Thoracic aorta (tissue), 2 donors: Measurements from ENCODE around the gene PRDM16. TPM values are rescaled to one million over a fixed set of nuclear protein-coding genes. Genes with fewer than 3 reads are reported as not detected.
A peak's percentile ranks its signal among the peaks of the same experiment; 100 is the strongest.

Source experiments
- ATAC-seq: fragments of 150-250 bp; one replicate; pipeline ENCODE4 v1.8.0; 2017; ENCODE audit warnings: low read depth; ENCODE audit not compliant: insufficient number of reproducible peaks, low FRiP score
- DNase-seq: peaks from one replicate; pipeline ENCODE4 v3.0.0-alpha.2; 2020; ENCODE audit warnings: low spot score
- H3K27ac ChIP-seq, 2 donors: fragments of 200-600 bp; sonication (generic); 1 replicate in 1 of 2; 2 replicates in 1 of 2; pipeline ENCODE4 v1.5.1; 2016; ENCODE audit warnings: mild to moderate bottlenecking in 2 of 2, moderate library complexity in 2 of 2
- H3K27me3 ChIP-seq: fragments of 200-600 bp; sonication (generic); replicated peaks from 2 replicates; pipeline ENCODE4 v1.6.0; 2016; ENCODE audit warnings: mild to moderate bottlenecking; ENCODE audit not compliant: insufficient read depth
- H3K36me3 ChIP-seq: fragments of 200-600 bp; sonication (generic); one replicate; pipeline ENCODE4 v1.5.1; 2016
- H3K4me1 ChIP-seq, 2 donors: fragments of 200-600 bp; sonication (generic); 1 replicate in 1 of 2; 2 replicates in 1 of 2; pipeline versions ENCODE4 v1.5.1 to v1.6.0; 2016; ENCODE audit warnings: low read depth in 2 of 2, mild to moderate bottlenecking in 1 of 2; ENCODE audit not compliant: control insufficient read depth in 1 of 2
- H3K4me3 ChIP-seq: fragments of 200-600 bp; sonication (generic); 2 replicates; pipeline ENCODE4 v1.5.1; 2016; ENCODE audit warnings: mild to moderate bottlenecking
- H3K9me3 ChIP-seq: fragments of 200-600 bp; sonication (generic); 2 replicates; pipeline ENCODE4 v1.5.1; 2016
- CTCF ChIP-seq: fragments of 200-600 bp; sonication (generic); IDR thresholded peaks from one replicate; pipeline ENCODE4 v1.5.1; 2019; ENCODE audit warnings: antibody characterized with exemption
- total RNA-seq, 2 donors: library from RNA; depleted of rRNA; stranded (reverse); fragments of >200 nt; gene quantifications; one replicate each; pipeline versions ENCODE4 v1.1.0 to v1.2.3, GENCODE V29; 2016

Gene PRDM16
- total RNA-seq, 2 donors from 2014 or later, result 68.9 to 85.4 TPM

- Histone ChIP-seq H3K27ac (peak overlapping the region; percentile 96 to 97), H3K36me3 (no peaks in the 10 kb centered on the region), H3K9me3 (no peaks in the 10 kb centered on the region), H3K4me3 (peak overlapping the region; percentile 88), H3K27me3 (no peaks in the 10 kb centered on the region), H3K4me1 (peaks cover 19 to 61% of the 10 kb centered on the region in 2 donors)
- TF ChIP-seq CTCF, result no peak
- ATAC-seq (no peak), DNase-seq (no peak)
These were observed 3.6 kb downstream of the PRDM16 start for GRCh38 chr1:3072391-3073185.

GRCh38 chr1:3073186-3073488, 4.1 kb downstream of the PRDM16 start:
- Histone ChIP-seq H3K27me3 (no peaks in the 10 kb centered on the region), H3K27ac (peak overlapping the region; percentile 96 to 97), H3K4me3 (peak overlapping the region; percentile 88), H3K36me3 (no peaks in the 10 kb centered on the region), H3K9me3 (no peaks in the 10 kb centered on the region), H3K4me1 (peaks cover 25 to 66% of the 10 kb centered on the region in 2 donors)
- ATAC-seq, result no peak
- DNase-seq, result no peak
- no peak for TF ChIP-seq CTCF

DNA sequence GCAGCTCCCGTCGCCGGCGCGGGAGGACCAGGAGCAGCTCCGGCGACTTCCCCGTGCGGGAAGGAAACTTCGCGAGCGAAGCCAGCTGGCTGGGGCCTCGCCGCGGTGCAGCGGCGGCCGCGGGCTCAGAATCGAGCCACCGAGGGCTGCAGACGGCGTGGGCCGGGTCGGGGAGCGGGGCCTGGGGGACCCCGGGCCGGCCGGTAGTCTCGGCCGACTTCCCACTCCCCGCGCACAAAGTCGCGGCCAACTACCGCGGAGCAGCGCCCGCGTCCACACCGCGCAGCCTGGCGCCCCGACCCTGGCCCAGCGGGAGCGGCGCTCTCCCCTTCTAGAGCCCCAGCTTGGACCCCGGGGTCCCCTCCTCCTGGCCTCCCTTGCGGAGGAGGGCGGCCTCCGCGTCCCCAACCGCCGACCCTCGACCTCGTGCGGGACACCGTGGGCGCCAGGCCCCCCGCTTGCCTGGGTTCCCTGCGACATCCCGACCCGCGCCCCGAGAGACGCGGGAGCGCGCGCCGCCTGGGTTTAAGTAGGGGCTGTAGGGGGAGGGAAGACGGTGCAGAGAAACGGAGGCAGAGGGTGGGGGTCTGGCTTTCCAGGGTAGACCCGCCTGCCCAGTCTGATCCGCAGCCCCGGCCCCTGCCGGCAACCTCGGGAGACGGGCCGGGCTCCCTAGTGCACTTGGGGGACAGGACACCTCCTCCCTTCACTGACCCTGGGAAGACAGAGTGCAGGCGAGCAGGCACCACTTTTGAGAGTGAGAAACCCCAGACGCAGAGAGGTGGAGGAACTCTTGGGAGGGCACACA, 4.7 kb downstream of the PRDM16 start:
- Histone ChIP-seq H3K4me3 (peak overlapping the region; percentile 88), H3K36me3 (no peaks in the 10 kb centered on the region), H3K27me3 (no peaks in the 10 kb centered on the region), H3K4me1 (peaks cover 25 to 72% of the 10 kb centered on the region in 2 donors), H3K27ac (peak overlapping the region; percentile 96 to 97), H3K9me3 (no peaks in the 10 kb centered on the region)
- no peak for TF ChIP-seq CTCF
- DNase-seq (no peak), ATAC-seq (no peak)

- no peaks in the 10 kb centered on the region for H3K27me3 ChIP-seq
- peak overlapping the region; percentile 88 for H3K4me3 ChIP-seq
- no peak for TF ChIP-seq CTCF
- H3K4me1 ChIP-seq, result peaks cover 29 to 78% of the 10 kb centered on the region in 2 donors
- no peaks in the 10 kb centered on the region for H3K36me3 ChIP-seq
- no peaks in the 10 kb centered on the region for H3K9me3 ChIP-seq
- DNase-seq, result no peak
- H3K27ac ChIP-seq, result peak overlapping the region; percentile 96 to 97
- no peak for ATAC-seq
These were observed 5.3 kb downstream of the PRDM16 start for GRCh38 chr1:3074297-3074741.

GRCh38 chr1:3074800-3075199, 5.8 kb downstream of the PRDM16 start:
- Histone ChIP-seq H3K9me3 (no peaks in the 10 kb centered on the region), H3K27ac (peak overlapping the region; percentile 96 to 97), H3K36me3 (no peaks in the 10 kb centered on the region), H3K27me3 (no peaks in the 10 kb centered on the region), H3K4me1 (peaks cover 34 to 83% of the 10 kb centered on the region in 2 donors), H3K4me3 (peak overlapping the region; percentile 88)
- DNase-seq (no peak), ATAC-seq (no peak)
- TF ChIP-seq CTCF, result no peak
